Stomach (tissue), 9 donors: Measurements from ENCODE around the gene NFATC1. TPM values are rescaled to one million over a fixed set of nuclear protein-coding genes. Genes with fewer than 3 reads are reported as not detected.

Experiments used
- DNase-seq, 2 donors: peaks; one replicate each; pipeline versions ENCODE4 v3.0.0 to v3.0.0-alpha.2; 2013 to 2019
- H3K27ac ChIP-seq, 5 donors: fragments of 200-600 bp in 4 of 5; sonication (generic) in 4 of 5; one replicate each; pipeline ENCODE4 v1.5.1; 2013 to 2019; ENCODE audit warnings: mild to moderate bottlenecking in 1 of 5, moderate library complexity in 1 of 5
- H3K27me3 ChIP-seq, 3 donors: fragments of 200-600 bp; sonication (generic); one replicate each; pipeline ENCODE4 v1.5.1; 2017 to 2019; ENCODE audit warnings: mixed run types in 1 of 3
- H3K36me3 ChIP-seq, 4 donors: fragments of 200-600 bp; sonication (generic); 1 replicate in 3 of 4; 2 replicates in 1 of 4; pipeline ENCODE4 v1.5.1; 2016 to 2019
- H3K4me1 ChIP-seq, 4 donors: fragments of 200-600 bp; sonication (generic); one replicate each; pipeline ENCODE4 v1.5.1; 2016 to 2019
- H3K4me3 ChIP-seq, 4 donors: fragments of 200-600 bp; sonication (generic) in 3 of 4; one replicate each; pipeline ENCODE4 v1.5.1; 2016 to 2019; ENCODE audit warnings: mild to moderate bottlenecking in 1 of 4
- H3K9me3 ChIP-seq, 4 donors: fragments of 200-600 bp; sonication (generic); one replicate each; pipeline ENCODE4 v1.5.1; 2016 to 2019
- EP300 ChIP-seq: sonication (generic); formaldehyde crosslinking; IDR thresholded peaks from one replicate; pipeline ENCODE4 v1.6.1; 2017; ENCODE audit warnings: antibody characterized with exemption
- POLR2A ChIP-seq, 4 donors: fragments of 450-650 bp; IDR thresholded peaks; one replicate each; pipeline ENCODE4 v1.6.1; 2016; ENCODE audit warnings: antibody characterized with exemption in 4 of 4, control low read depth in 2 of 4, mild to moderate bottlenecking in 1 of 4, moderate library complexity in 1 of 4
- POLR2AphosphoS5 ChIP-seq, 3 donors: sonication (generic); formaldehyde crosslinking; IDR thresholded peaks; one replicate each; pipeline ENCODE4 v1.6.1; 2016; ENCODE audit warnings: antibody characterized with exemption in 3 of 3
- WGBS, 5 donors: extraction: QIAGEN DNeasy Blood & Tissue Kit in 3 of 5; methylation state at CpG; one replicate each; pipeline versions ENCODE4 v1.1.5 to v1.1.7; 2013 to 2018; 5-methylcytosine and 5-hydroxymethylcytosine counted together
- intact Hi-C: fragments of 100-400 bp; cut with DNase I; formaldehyde crosslinking; loops from one replicate; pipeline ENCODE4 v1.15.1; 2023; ENCODE audit warnings: low total_unique reads
- polyA plus RNA-seq, 3 donors: library from polyadenylated mRNA; stranded (reverse); fragments of 200-250 nt; gene quantifications; one replicate each; pipeline ENCODE4 v1.2.3, GENCODE V29; 2013
- total RNA-seq, 5 donors: library from RNA; depleted of rRNA; stranded (reverse); fragments of >200 nt; gene quantifications; one replicate each; pipeline versions ENCODE4 v1.1.0 to v1.2.3, GENCODE V29; 2014 to 2016
- TF ChIP-seq, protein P1 (sequence below), 7 experiments: fragments of 450-650 bp in 4 of 7; fragments of 200-600 bp in 3 of 7; sonication (generic) in 3 of 7; IDR thresholded peaks; one replicate each; pipeline ENCODE4 v1.5.1; 2016 to 2019; ENCODE audit warnings: antibody characterized with exemption in 7 of 7, control low read depth in 2 of 7, mild to moderate bottlenecking in 1 of 7
- donor health status: healthy with polysubstance abuse.
- donor health status: Bipolar disorder and iron deficiency.
- donor health status: healthy.

Gene NFATC1
- total and polyA plus RNA-seq, 8 donors: 2.6 to 14.0 (median 6.1) TPM

- peaks cover 35 to 40% (median 39%) of the 10 kb centered on the region in 4 donors for H3K4me1 ChIP-seq
- TF ChIP-seq POLR2A (IDR thresholded peaks at IDR 0.05): no peak
- TF ChIP-seq, protein P1, sequence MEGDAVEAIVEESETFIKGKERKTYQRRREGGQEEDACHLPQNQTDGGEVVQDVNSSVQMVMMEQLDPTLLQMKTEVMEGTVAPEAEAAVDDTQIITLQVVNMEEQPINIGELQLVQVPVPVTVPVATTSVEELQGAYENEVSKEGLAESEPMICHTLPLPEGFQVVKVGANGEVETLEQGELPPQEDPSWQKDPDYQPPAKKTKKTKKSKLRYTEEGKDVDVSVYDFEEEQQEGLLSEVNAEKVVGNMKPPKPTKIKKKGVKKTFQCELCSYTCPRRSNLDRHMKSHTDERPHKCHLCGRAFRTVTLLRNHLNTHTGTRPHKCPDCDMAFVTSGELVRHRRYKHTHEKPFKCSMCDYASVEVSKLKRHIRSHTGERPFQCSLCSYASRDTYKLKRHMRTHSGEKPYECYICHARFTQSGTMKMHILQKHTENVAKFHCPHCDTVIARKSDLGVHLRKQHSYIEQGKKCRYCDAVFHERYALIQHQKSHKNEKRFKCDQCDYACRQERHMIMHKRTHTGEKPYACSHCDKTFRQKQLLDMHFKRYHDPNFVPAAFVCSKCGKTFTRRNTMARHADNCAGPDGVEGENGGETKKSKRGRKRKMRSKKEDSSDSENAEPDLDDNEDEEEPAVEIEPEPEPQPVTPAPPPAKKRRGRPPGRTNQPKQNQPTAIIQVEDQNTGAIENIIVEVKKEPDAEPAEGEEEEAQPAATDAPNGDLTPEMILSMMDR (IDR thresholded peaks at IDR 0.05): no peak
- no peak for TF ChIP-seq POLR2AphosphoS5 (IDR thresholded peaks at IDR 0.05)
- no peak for TF ChIP-seq EP300
- intact Hi-C loops: no loop called here
- no peaks in the 10 kb centered on the region for H3K36me3 ChIP-seq
- H3K27ac ChIP-seq: no peak overlapping the region
- H3K9me3 ChIP-seq: no peaks in the 10 kb centered on the region
- H3K27me3 ChIP-seq: peaks cover 3 to 95% (median 66%) of the 10 kb centered on the region in 3 donors
- 75 to 83% (median 78%) methylated on average over 8 of the region's 8 CpGs for WGBS, 5 donors
- DNase-seq: no peak
- H3K4me3 ChIP-seq: no peak overlapping the region
These were observed 3.5 kb upstream of the NFATC1 start for GRCh38 chr18:79392226-79392625.

GRCh38 chr18:79393181-79393634, 2.5 kb upstream of the NFATC1 start:
- peak in 1 of 2 donors; percentile 74 for DNase-seq
- Histone ChIP-seq H3K36me3 (no peaks in the 10 kb centered on the region), H3K27me3 (peaks cover 3 to 95% (median 58%) of the 10 kb centered on the region in 3 donors), H3K9me3 (no peaks in the 10 kb centered on the region), H3K4me1 (peaks cover 35 to 45% (median 43%) of the 10 kb centered on the region in 4 donors), H3K27ac (peak overlapping the region in 4 of 5 donors; percentile 84 to 89 (median 84)), H3K4me3 (peak overlapping the region; percentile 54 to 69 (median 60))
- 2 to 9% (median 4%) methylated on average over 10 to 30 of the region's 30 CpGs for WGBS, 5 donors
- TF ChIP-seq, protein P1 (IDR thresholded peaks at IDR 0.05): no peak
- no peak for TF ChIP-seq POLR2AphosphoS5 (IDR thresholded peaks at IDR 0.05)
- no peak for TF ChIP-seq POLR2A (IDR thresholded peaks at IDR 0.05)
- TF ChIP-seq EP300: no peak
- intact Hi-C loops: no loop called here

DNA sequence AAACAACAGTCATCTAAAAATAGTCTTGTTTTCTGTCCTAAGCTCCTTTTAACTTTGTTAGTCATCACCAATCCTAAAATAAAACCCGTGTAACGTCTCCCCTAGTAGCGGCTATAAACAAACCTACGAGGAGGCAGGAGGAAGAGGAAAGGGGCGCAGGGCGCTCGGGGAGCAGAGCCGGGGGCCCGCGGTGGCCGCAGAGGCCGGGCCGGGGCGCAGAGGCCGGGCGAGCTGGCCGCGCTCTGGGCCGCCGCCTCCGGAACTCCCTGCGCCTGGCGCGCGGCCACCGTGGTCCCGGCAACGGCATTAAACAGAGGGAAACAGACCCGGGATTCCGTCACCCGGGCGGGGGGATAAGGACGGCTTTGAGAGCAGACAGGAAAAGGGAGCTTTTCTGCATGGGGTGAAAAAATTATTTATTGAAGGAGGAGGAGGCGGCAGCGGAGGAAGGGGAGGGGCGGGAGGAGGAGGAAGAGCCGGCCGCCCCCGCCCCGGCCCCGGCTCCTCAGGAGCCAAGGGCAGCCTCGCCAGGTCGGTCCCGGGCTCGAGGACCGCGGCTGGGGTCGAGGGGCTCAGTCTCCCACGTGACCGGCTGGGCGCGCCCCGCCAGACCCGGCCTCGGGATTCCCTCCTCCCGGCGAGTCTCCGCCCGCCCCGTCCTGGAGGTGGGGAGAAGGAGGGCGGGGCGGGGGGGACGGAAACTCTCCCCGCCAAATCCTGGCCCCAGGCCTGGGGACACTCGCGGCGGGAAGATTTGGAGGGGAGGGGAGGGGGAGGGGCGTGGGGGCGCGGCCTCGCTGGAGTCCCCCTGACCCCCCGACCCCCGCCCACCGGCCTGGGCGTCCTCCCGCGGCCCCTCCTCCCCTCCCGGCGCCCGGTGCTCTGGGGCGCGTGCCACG, 1.8 kb upstream of the NFATC1 start:
- peaks cover 3 to 95% (median 52%) of the 10 kb centered on the region in 3 donors for H3K27me3 ChIP-seq
- WGBS, 5 donors: 0 to 1% (median 1%) methylated on average over 29 to 77 of the region's 83 CpGs
- intact Hi-C loops: no loop called here

DNA sequence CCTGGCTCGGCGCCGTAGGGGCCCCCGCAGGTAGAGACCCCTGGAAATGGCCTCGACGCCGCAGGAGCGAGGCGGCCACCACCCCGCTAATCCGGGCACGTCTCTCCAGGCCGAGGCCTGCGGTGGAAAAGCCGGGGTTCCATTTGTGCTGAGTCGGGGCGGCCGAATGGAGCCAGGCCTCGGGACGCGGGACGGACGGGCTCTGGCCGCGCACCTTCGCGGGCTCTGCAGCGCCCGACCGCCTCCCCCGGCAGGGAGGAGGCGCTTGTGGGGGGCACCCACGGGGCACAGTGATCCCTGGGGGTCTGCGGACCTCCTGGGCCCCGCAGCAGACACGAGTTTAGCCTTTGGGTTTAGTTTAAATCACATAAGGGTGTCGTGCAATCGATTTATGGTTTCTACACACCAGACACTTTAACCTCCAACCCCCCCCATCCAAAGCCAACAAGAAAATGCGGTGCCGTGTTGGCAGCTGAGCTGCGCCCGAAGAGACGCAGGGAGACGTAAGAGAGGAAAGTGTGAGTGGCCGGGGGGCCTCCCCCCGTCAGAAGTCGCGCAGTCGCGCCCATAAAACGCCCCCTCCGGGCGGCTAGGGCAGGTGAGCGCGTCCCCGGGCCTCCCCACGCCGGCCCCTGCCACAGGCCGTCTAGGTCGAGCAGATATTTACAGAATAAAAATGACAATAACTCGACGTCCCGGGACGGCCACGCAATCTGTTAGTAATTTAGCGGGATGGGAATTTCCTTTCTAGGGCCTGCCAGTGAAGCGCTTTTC, 1.0 kb upstream of the NFATC1 start:
- peak in 1 of 2 donors; percentile 87 for DNase-seq

More for the DNA sequence above, 1.8 kb upstream of the NFATC1 start:
- no peaks in the 10 kb centered on the region for H3K9me3 ChIP-seq
- TF ChIP-seq POLR2A (IDR thresholded peaks at IDR 0.05): no peak
- peak in 2 of 3 donors; percentile 25 to 45 for TF ChIP-seq POLR2AphosphoS5 (IDR thresholded peaks at IDR 0.05)
- peak overlapping the region; percentile 54 to 69 (median 60) for H3K4me3 ChIP-seq
- no peaks in the 10 kb centered on the region for H3K36me3 ChIP-seq
- DNase-seq: peak; percentile 83 to 96
- H3K4me1 ChIP-seq: peaks cover 35 to 49% (median 46%) of the 10 kb centered on the region in 4 donors
- H3K27ac ChIP-seq: peak overlapping the region; percentile 72 to 89 (median 84)

More for the DNA sequence above, 1.0 kb upstream of the NFATC1 start:
- H3K9me3 ChIP-seq: no peaks in the 10 kb centered on the region
- H3K27me3 ChIP-seq: peaks cover 3 to 95% (median 53%) of the 10 kb centered on the region in 3 donors
- H3K4me3 ChIP-seq: peak overlapping the region; percentile 54 to 69 (median 60)
- H3K4me1 ChIP-seq: peaks cover 40 to 58% (median 54%) of the 10 kb centered on the region in 4 donors
- intact Hi-C loops: no loop called here
- peak overlapping the region; percentile 54 to 89 (median 84) for H3K27ac ChIP-seq
- WGBS, 5 donors: 0 to 2% (median 1%) methylated on average over 26 to 67 of the region's 67 CpGs
- no peaks in the 10 kb centered on the region for H3K36me3 ChIP-seq
- TF ChIP-seq, protein P1 (IDR thresholded peaks at IDR 0.05): no peak
- TF ChIP-seq POLR2AphosphoS5 (IDR thresholded peaks at IDR 0.05) (peak in 1 of 3 donors; percentile 21), POLR2A (IDR thresholded peaks at IDR 0.05) (no peak), EP300 (no peak)
